Measurements from ENCODE around the gene SCGB3A1. TPM values are rescaled to one million over a fixed set of nuclear protein-coding genes. Genes with fewer than 3 reads are reported as not detected.

Gene SCGB3A1, protein sequence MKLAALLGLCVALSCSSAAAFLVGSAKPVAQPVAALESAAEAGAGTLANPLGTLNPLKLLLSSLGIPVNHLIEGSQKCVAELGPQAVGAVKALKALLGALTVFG
- total RNA-seq, result 26.6 TPM

DNA sequence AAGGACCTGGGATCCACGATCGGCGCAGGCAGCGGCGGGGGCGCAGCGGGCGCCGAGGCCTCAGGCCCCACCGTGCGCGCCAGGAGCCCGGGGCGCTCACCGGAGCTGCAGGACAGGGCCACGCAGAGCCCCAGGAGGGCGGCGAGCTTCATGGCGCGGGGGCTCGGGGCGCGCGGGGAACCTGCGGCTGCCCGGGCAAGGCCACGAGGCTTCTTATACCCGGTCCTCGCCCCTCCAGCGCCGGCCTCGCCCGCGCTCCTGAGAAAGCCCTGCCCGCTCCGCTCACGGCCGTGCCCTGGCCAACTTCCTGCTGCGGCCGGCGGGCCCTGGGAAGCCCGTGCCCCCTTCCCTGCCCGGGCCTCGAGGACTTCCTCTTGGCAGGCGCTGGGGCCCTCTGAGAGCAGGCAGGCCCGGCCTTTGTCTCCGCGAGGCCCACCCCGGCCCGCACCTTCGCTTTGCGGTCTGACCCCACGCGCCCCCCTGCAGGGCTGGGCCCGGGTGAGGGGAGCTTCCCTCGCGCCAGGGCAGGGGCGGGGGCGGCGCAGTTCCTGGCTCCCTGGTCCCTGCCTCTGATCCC, at the start of gene SCGB3A1:
Gene SCGB3A1 (minus strand): TSS at position 189 of the 577 bp plus-strand sequence. CDS start 37 bp downstream, at position 152.
- ATAC-seq, result no peak

DNA sequence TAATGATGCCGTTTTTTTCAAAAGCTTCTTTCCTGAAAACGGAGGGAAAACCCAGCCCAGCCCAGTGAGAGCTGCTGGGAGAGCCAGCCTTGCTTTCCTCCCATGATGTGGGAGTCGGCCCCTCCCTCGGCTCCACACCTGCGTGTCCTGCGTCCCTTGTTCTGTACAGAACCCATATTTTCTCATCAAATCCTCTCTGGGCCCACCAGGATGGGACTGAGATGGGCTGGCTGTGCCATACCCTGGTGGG, 49.2 kb upstream of the SCGB3A1 start:
- ATAC-seq, result no peak

DNA sequence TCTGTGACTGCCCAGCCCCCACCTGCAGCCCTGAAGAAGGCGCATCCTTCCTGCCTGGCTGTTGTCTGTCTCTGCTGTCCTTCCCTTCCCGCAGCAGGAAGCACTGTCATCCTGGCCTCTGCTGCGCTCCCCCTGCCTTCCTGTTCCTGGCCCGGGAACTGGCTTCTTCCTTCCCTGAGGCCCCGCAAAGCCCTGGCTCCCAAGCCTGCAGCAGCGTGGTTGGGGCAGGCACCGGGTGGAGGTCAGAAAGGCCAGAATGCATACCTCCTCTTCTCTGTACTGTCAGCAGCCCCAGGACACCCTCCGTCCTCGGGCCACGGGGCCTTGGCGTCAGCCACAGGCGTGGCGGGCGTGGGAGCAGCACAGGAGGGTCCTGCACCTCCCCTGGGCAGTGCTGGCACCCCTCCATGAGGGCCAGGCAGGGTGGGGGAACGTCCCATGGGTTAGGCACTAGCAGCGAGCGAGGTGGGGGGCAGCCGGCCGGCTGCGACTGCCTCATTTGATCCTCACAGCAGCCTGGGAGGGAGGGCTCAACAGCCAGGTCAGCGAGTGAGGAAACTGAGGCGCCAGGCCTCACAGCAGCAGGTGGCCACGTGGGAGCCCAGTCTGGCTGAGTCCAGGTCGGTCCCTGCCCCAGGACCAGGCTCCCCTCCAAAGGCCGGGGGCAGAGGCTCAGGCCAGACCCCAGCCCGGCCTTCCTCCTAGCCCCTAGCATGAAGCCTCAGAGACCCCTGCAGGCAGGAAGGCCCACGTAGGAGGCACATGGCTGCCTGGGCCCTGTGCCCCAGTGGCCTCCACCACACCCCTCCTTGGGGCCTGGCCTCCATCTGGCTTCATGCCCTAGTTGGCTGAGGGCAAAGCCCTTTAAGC, 48.7 kb upstream of the SCGB3A1 start:
- ATAC-seq, result peak; percentile 22

DNA sequence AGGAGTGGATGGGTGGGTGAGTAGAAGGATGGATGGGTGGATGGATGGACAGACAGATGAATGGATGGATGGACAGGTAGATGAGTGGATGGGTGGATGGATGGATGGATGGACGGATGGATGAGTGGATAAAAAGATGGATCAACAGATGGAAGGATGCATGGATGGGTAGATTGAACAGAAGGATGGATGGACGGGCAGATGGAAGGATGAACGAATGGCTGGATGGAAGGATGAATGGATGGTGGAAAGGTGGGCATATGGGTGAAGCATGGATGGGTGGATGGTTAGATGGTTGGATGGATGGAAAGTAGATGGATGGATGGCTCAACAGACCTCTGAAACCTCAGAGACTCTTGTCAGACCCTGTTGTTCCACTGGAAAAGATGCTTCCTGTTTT, 48.0 kb upstream of the SCGB3A1 start:
- no peak for ATAC-seq

DNA sequence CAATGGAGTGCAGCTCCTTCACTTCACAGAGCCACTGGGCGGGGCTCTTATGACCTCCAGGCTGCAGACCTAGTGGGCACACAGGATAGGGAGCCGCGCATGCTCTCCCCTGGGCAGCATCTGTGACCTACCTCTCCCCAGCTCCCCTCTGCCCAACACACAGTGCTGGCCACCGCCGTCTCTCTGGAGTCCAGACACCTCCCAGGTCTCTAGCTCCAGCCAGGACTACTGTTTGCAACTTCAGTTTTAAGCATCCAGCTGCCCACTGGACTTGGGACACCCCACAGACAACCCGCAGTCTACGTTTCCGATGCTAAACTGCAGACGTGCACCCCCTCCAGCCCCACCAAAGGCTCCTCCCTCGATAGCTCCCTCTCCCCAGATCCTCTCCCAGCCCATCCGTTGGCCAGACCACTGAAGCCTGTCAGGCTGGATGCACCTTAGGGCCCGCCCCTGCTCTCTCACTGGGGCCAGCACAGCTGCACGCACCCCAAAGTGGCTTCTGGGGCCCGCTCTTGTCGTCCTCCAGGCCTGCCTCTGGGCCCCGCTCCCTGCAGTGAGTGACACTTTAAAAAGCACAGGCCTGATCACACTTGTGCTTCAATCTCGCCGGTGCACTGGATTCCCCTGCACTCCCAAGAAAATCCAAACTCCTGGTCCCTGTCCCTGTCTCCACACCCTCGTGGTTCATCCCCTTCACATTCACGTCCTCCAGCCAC, 46.8 kb upstream of the SCGB3A1 start:
- ATAC-seq, result no peak

DNA sequence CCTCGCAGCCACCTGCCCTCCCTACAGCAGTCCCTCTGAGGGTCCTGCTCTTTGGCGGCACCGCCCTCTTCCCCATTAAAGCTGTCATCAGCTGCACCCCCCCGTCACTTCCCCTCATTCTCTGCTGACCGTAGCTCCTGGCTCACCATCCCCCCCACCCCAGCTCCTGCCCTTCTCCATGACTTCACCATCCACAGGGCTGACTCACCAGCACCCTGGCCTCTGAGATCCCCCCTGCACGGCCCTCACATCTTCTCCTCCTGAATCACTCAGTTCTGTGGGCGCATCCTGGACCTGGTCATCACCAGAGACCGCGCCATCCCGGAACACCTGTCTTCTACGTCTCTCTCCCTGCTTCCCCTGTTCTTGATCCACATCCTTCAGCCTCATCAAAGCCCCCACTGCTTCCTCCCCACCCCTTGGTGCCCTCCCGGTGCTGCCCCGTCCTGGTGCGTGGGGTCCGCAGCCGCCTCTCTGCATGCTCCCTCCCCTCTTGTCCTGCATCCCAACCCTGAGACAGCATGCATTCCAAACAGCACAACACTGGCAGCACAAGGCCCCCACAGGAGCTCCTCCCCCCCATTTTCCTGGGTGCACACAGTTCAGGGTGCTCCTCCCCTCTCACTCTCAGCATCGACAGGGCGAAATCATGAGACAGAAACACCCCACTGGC, 45.2 kb upstream of the SCGB3A1 start:
- ATAC-seq, result no peak

DNA sequence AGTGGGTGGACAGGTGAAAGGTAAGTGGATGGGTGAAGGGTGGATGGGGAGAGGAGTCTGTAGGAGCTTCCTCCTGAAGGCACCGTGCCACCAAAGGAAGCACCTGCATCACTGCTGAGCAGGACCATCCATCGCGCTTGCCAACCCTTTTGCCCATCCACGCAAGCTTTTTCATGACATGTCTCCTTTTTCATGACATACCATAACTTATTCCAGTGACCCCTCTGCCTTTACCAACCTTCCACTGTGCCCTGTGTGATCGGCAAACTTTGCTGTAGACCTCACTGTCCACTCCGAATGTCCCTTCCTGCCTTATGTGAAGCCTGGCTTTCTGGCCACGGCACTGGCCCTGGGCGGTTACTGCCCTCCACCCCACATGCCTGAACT, 44.7 kb upstream of the SCGB3A1 start:
- ATAC-seq, result no peak

DNA sequence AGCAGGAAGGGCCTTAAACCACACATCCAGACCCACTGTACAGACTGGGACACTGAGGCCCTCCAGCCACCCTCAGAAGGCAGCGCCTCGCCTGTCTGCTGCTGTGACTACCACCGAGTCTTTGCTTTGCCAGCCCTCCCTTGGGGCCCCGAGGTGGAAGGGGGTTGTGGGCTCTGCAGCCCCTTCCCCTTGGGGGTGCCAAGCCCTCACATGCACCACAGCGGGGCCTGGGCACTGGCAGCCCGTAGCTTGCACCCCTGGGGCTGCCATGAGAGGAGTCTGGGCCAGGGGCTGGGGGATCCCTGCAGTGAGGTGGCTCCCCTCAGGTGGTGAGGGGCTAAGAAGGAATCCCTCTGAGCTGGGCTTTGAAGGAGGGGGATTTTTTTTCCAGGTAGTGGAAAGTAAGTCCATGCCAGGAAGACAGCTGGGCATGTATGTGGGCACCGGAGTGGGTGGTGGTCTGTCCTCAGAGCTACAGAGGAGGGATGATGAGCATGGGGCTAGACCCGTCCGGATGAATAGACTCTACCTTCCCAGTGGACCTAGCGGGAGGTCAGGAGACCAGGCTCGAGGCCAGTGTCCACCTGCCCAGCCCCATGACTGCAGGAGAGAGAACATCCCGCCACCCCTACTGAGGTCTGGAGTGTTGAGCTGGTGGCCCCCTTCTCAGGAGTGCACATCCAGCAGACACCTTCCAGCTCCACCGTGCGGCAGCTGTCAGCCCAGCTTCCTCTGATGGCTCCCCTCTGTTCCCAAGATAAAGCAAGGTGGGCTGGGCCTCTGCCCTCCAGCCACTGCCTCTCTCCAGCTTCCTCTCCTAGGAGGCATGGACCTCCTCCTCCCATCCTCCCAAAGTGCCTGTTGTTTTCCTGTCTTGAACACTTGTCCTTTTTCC, 42.2 kb upstream of the SCGB3A1 start:
- ATAC-seq, result no peak

DNA sequence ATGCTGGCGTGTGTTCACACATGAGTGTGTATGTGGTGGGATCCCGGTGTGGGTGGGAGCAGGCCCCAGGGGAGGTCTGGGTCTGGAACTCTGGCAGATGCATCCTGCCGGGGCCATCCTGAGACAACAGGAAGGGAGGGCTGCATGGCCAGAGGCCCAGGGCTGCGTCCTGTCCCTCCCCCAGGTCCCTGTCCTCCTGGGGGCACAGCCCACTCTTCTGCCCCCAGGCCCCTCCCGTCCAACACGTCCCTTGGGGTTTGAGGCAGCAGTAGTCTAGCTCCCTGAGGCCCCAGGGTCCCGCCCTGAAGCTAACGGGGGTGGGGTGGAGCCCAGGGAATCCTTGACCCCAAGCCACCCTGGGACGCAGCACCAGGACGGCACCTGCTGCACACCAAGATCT, 41.5 kb upstream of the SCGB3A1 start:
- ATAC-seq, result no peak

DNA sequence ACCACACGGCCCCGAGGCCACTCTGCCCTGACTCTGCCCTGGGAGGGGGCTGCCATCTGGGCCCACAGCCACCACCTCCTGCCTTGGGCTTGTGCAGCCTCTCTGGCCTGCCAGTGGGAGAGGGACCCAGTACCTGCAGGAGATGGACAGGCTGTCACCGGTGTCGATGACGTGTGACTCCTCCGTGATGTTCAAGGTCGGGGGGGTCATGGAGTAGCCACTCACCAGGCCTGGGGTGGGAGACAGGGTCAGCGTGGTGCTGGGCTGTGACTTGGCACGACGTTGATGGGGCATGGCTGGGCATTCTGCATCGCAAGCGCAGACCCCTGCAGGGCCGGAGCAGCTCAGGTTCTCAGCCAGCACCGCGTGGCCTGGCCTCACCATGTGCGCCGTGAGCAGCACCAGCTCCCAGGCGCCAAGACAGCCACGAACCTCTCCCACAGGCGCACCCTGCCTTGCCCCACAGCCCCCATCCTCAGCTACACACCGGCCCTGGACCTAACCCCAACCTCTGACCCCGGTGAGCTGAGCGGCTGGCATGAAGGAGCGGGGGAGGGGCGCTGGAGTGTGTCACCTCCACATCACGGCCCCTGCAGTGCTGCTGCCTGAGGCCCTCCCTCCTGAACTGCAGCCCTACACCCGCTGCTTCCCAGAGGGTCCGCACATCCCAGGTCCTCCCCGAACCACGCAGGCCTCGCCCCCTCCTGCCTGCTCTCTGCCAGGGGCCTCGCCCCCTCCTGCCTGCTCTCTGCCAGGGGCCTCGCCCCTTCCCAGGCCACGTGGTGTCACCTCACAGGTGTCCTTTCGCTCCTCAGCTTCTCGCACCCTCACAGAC, 40.5 kb upstream of the SCGB3A1 start:
- no peak for ATAC-seq

DNA sequence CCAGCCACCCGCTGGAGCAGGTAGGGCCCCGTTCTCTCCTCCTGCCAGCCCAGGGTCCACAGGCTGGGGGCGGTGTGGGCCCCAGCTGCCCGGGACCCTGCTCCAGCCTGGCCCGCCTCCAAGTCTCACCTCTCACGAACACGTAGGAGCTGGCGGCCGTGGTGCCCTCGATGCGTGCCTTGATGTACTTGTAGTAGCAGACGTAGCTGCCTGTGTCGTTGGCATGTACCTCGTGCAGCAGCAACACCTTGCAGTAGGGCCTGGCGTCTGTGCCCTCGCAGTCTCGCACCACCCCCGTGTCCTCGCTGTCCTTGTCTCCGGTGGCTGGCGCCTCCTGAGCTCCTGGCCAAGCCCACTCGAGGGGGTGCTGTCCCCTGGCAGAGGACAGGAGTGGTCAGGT, 39.1 kb upstream of the SCGB3A1 start:
- ATAC-seq, result no peak

DNA sequence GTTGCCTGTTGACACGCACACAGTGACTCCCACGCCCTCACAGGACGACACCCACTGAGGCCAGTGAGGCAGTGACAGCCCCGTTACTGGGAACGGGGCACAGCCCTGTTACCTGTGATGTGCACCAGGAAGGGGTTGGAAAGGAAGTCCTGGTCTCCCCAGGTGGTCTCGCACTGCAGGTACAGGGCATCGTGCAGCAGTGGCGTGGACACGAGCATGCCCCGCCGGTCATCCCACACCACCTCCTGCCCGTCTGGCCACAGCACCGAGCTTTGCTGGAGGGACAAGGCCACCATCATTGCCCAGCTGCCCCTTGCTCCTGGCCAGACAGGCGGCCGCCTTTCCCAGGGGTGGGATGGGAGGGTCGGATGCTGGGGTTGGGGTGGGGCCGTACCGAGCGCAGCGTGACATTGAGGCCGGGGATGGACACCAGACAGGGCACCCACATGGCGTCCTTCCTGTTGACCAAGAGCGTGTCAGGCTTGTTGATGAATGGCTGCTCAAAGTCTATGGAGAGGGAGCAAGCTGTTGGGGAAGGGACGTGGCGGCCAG, 38.6 kb upstream of the SCGB3A1 start:
- ATAC-seq, result no peak

DNA sequence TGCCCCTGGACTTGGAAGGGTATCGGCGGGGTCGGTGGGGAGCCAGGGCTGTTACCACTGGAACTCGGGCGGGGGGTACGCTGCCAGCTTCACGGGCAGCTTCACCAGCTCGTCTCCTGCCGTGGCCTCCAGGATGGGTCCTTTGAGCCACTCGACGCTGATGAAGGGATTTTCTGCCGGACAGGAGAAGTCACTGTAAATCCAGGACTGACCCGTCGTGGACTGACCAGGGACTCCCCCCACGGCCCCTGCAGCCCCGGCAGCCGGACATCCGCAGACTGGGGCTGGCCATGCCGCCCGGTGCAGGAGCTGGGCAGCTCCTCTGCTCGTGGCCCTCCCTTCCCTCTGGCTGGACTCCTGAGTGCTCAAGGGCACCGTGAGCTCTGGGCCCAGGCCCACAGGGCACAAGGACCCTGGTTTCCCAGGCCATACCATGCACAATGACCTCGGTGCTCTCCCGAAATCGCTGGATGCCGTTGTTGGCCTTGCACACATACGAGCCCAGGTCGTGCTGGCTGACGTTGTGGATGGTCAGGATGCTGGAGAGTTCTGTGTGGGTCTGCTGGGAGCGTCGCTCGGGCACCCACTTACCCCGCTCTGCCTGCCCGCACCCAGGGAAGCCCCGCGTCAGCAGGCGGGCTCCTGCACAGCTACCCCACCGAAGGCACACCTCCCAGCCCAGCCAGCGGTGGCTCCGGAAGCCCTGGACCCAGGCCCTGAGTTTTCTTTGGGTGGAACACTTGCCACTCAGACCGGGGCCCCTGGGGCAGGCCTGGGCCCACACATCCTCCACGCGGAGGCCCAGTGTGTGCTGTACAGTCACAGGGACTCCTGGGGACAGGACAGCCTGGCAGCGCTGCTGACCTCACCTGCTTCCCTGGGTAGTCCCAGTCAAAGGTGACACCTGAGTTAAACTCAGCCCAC, 37.8 kb upstream of the SCGB3A1 start:
- no peak for ATAC-seq

DNA sequence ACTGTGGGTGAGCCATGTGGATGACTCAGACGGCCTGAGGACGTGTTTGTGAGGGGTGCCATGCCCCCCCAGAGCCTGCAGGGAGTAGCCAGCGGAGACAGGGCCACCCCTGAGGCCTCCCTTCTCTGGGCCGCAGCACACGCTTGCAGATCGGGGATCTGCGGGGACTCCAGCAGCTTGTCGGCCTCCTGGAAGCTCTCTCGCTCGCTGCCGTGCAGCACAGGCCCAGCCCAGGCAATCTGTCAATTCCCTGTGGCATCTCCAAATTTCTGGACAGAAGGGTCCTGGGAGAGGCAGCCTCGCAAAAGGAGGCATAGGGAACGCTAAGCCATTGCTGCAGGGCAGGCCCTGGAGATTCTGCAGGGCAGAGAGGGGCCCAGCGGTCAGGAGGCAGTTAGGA, 36.9 kb upstream of the SCGB3A1 start:
- ATAC-seq, result no peak

DNA sequence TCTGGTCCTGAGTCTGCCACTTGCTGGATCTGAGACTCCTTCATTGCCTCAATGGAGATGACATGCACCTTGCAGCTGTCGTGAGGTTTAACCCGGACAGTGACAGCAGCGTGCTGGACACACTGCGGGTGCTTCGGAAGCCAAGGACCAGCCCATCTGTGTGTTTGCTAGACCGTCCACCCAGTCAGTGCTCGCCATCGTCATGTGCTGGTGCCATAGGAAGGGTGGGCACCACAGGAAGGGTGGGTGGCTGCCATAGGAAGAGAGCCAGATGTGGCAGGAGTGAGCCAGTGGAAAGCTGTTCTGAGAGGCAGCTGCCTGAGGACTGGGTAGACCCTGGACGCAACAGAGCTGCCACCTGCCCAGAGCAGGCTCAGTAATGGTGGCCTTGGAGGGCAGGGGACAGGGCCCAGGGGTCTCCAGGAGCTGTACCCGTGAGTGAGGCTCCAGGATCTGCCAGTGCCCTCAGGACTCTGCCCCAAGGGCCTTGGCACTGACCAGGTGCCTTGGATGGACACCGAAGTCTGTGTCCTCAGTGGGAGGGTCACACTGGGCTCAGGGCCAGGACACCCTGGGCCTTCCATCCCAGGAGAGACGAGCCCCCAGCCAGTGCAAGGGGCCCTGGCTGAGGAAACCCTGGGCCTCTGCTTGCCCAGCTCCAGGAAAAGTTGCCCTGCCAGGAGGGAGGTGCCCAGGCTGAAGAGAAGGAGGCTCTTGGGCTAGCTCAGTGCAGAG, 36.3 kb upstream of the SCGB3A1 start:
- no peak for ATAC-seq

DNA sequence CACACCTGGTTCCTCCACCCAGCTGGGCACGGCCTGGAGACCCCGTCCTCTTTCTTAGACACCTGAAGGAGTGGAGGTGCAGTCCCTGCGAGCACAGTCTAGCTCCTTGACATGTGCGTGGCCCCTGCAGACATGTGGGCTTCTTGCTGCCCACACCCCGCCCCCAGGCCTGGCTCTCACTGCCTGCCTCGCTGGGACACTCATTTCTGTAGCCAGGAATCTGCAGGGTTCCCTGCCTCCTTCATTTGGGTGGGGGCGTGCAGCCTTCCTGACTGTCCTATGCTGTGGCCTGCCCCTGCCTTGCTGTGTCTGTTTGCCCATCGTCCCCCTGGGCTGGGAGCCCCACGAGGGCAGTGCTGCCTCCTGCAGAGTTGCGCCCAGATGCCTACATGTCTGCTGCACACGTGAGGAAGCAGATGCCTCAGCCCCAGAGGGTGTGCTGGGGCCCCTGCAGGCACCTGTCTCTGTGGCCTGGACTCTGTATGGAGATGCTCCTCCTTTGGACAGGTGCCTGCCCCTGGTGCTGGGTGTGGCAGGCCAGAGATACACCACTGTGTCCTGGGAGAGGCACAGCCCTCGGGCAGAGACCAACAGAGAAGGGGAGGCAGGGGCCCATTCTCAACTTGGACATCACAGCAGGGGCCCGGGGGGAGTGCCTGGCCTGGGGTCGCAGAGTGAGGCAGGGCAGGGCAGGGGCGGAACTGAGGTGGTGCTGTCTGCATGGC, 35.5 kb upstream of the SCGB3A1 start:
- no peak for ATAC-seq

DNA sequence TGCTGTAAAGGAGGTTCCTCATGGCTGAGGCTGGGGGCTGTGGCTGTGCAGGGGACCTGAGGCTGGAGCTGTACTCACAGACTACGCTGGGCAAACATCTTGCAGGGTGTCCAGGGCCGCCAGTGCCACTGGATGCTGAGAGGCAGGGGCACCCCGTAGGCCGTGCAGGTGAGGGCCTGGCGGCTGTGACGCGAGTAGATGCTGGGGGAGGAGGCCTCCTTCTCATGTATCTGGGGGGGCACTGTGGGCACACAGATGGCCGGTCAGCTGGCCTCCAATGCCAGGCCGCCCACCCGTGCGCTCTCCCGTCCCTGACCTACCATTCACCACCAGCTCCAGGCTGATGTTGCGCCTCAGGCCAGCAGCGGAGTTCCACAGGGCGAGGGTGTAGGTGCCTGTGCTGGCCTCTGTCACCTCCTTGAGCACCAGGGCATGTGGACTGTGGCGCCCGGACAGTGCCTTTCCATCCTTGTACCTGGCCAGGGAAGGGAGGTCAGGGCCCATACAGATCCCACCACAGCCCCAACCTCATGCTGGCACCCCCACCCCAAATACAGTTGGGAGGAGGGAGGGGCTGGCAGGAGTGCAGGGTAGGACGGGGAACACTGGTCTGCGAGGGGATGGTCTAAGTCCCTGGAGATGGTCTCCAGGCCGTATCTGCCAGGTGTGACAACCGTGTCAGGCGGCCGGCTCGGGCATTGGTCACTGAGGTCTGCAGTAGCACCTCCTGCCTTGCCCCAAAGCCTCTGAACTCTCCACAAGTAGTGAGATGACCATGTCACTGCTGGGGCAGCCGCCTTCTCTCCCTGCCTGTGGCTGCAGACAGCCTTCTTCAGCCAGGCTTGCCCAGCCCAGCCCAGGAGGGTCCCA, 34.7 kb upstream of the SCGB3A1 start:
- no peak for ATAC-seq

Measured in esophagus mucosa (tissue), 1 donor.